DOHH2 (cell line): ENCODE results near the gene E2F3.

Source experiments
- CTCF ChIP-seq: fragments of 200-600 bp; sonication (generic); IDR thresholded peaks from one replicate; pipeline ENCODE4 v1.5.1; 2014; ENCODE audit warnings: antibody characterized with exemption, mild to moderate bottlenecking, low read depth, low read length; ENCODE audit not compliant: poor library complexity, severe bottlenecking
- EZH2phosphoT487 ChIP-seq: fragments of 200-600 bp; sonication (generic); IDR thresholded peaks from 2 replicates; pipeline ENCODE4 v1.6.1; 2017; ENCODE audit warnings: borderline replicate concordance, mild to moderate bottlenecking, antibody characterized with exemption, low read length, moderate library complexity, mixed read lengths

DNA sequence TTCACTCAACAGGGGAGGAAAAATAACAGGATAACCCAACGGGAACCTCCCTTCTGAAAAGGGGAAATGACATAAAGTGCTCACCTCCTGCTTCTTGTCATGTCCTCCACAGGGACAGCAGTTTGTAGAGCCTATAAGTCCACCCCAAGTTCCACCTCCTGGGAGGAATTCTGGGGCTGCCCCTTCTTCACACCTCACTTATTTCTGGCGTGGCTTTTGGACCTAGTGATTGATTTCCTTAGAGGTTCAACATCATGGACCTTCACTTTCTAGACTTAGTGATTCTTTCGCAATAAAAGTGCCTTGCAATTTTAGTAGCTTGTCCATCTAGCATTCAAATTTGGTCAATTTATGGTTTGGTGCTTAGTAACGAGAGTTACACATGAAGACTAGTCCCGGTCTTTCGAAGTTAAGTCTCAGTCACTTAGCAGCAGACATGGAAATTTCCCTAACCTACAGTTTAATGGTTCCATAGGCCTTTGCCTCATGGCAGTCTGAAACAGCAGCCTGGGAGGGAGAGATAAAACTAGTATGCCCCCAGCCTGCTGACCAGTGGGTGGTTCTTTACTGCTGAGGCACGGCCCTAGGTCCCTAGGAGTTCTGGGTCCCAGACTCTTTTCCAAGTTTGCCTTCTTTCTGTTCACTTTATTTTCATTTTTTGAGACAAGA is 73.3 kb downstream of the E2F3 start:
- TF ChIP-seq CTCF (no peak), EZH2phosphoT487 (no peak)
